IgD-negative memory B cell (primary cell): ENCODE data around the gene PCDH10. TPM values are rescaled to one million over a fixed set of nuclear protein-coding genes. Genes with fewer than 3 reads are reported as not detected.

Source experiments
- H3K27ac Mint-ChIP-seq, 3 donors: one replicate each; pipeline ENCODE4 v1.8.0; 2020 to 2022; ENCODE audit warnings: mild to moderate bottlenecking in 3 of 3, mixed read lengths in 3 of 3, moderate library complexity in 1 of 3
- H3K27me3 Mint-ChIP-seq: one replicate; pipeline ENCODE4 v1.8.0; 2021; ENCODE audit warnings: mixed read lengths
- H3K36me3 Mint-ChIP-seq: one replicate; pipeline ENCODE4 v1.8.0; 2020; ENCODE audit warnings: mild to moderate bottlenecking, mixed read lengths
- H3K4me1 Mint-ChIP-seq, 3 donors: one replicate each; pipeline ENCODE4 v1.8.0; 2020 to 2022; ENCODE audit warnings: mixed read lengths in 3 of 3, mild to moderate bottlenecking in 1 of 3
- H3K4me3 Mint-ChIP-seq, 4 donors: one replicate each; pipeline ENCODE4 v1.8.0; 2020 to 2022; ENCODE audit warnings: mild to moderate bottlenecking in 4 of 4, mixed read lengths in 4 of 4, moderate library complexity in 3 of 4
- H3K9me3 Mint-ChIP-seq, 3 donors: one replicate each; pipeline ENCODE4 v1.8.0; 2020 to 2021; ENCODE audit warnings: mixed read lengths in 3 of 3, mild to moderate bottlenecking in 1 of 3
- polyA plus RNA-seq: library from polyadenylated mRNA; unstranded; fragments of 300-500 nt; fragmentation: Illumina TruSeq; gene quantifications from one replicate; pipeline ENCODE4 v1.2.3, GENCODE V29; 2021

The PCDH10 gene
- not detected for polyA plus RNA-seq

- Mint-ChIP-seq H3K27ac (peak within 1 kb of the TSS in 1 of 3 donors; percentile 67), H3K4me3 (peak within 1 kb of the TSS in 1 of 4 donors; percentile 45), H3K4me1 (peaks cover 0 to 8% (median 4%) of the 10 kb centered on the region in 3 donors), H3K36me3 (no peaks in the 10 kb centered on the region), H3K9me3 (peaks cover 2 to 4% (median 2%) of the 10 kb centered on the region in 3 donors), H3K27me3 (peaks cover 53% of the 10 kb centered on the region)
Observed at GRCh38 chr4:133148690-133149363, at the start of gene PCDH10. Gene PCDH10, plus strand, starts transcription at chr4:133149294. Its CDS starts 847 bp downstream, at chr4:133150141.

GRCh38 chr4:133102043-133102442 lies 47.1 kb upstream of the PCDH10 start:
- H3K4me1 Mint-ChIP-seq: no peaks in the 10 kb centered on the region
- H3K27ac Mint-ChIP-seq: no peak overlapping the region
- H3K36me3 Mint-ChIP-seq: no peaks in the 10 kb centered on the region
- peaks cover 0 to 3% (median 2%) of the 10 kb centered on the region in 3 donors for H3K9me3 Mint-ChIP-seq
- H3K4me3 Mint-ChIP-seq: no peak overlapping the region
- no peaks in the 10 kb centered on the region for H3K27me3 Mint-ChIP-seq

GRCh38 chr4:133102612-133103409 lies 46.3 kb upstream of the PCDH10 start:
- Mint-ChIP-seq H3K4me1 (no peaks in the 10 kb centered on the region), H3K27ac (no peak overlapping the region), H3K27me3 (no peaks in the 10 kb centered on the region), H3K4me3 (no peak overlapping the region), H3K9me3 (peaks cover 0 to 3% (median 2%) of the 10 kb centered on the region in 3 donors), H3K36me3 (no peaks in the 10 kb centered on the region)

GRCh38 chr4:133112641-133113040 lies 36.5 kb upstream of the PCDH10 start:
- no peaks in the 10 kb centered on the region for H3K36me3 Mint-ChIP-seq
- H3K9me3 Mint-ChIP-seq: peaks cover 2 to 7% (median 3%) of the 10 kb centered on the region in 3 donors
- H3K27me3 Mint-ChIP-seq: no peaks in the 10 kb centered on the region
- no peak overlapping the region for H3K27ac Mint-ChIP-seq
- H3K4me1 Mint-ChIP-seq: no peaks in the 10 kb centered on the region
- no peak overlapping the region for H3K4me3 Mint-ChIP-seq

- H3K9me3 Mint-ChIP-seq: peaks cover 0 to 4% (median 0%) of the 10 kb centered on the region in 3 donors
- H3K27ac Mint-ChIP-seq: no peak overlapping the region
- H3K27me3 Mint-ChIP-seq: no peaks in the 10 kb centered on the region
- H3K36me3 Mint-ChIP-seq: no peaks in the 10 kb centered on the region
- peak overlapping the region in 1 of 4 donors; percentile 51 for H3K4me3 Mint-ChIP-seq
- peaks cover 0 to 2% (median 0%) of the 10 kb centered on the region in 3 donors for H3K4me1 Mint-ChIP-seq
Observed at GRCh38 chr4:133124746-133125145, 24.3 kb upstream of the PCDH10 start.

- H3K4me1 Mint-ChIP-seq: peaks cover 0 to 2% (median 0%) of the 10 kb centered on the region in 3 donors
- H3K27ac Mint-ChIP-seq: no peak overlapping the region
- no peaks in the 10 kb centered on the region for H3K27me3 Mint-ChIP-seq
- no peak overlapping the region for H3K4me3 Mint-ChIP-seq
- peaks cover 2 to 6% (median 3%) of the 10 kb centered on the region in 3 donors for H3K9me3 Mint-ChIP-seq
- H3K36me3 Mint-ChIP-seq: no peaks in the 10 kb centered on the region
Observed at GRCh38 chr4:133127500-133127899, 21.6 kb upstream of the PCDH10 start.

- no peak overlapping the region for H3K27ac Mint-ChIP-seq
- no peak overlapping the region for H3K4me3 Mint-ChIP-seq
- no peaks in the 10 kb centered on the region for H3K36me3 Mint-ChIP-seq
- H3K9me3 Mint-ChIP-seq: peaks cover 2 to 6% (median 3%) of the 10 kb centered on the region in 3 donors
- no peaks in the 10 kb centered on the region for H3K27me3 Mint-ChIP-seq
- H3K4me1 Mint-ChIP-seq: peaks cover 0 to 2% (median 0%) of the 10 kb centered on the region in 3 donors
Observed at GRCh38 chr4:133129237-133129636, 19.9 kb upstream of the PCDH10 start.

- Mint-ChIP-seq H3K4me3 (no peak overlapping the region), H3K27me3 (no peaks in the 10 kb centered on the region), H3K9me3 (peaks cover 2 to 6% (median 6%) of the 10 kb centered on the region in 3 donors), H3K36me3 (no peaks in the 10 kb centered on the region), H3K27ac (no peak overlapping the region), H3K4me1 (peaks cover 0 to 2% (median 0%) of the 10 kb centered on the region in 3 donors)
Observed at GRCh38 chr4:133130171-133130570, 18.9 kb upstream of the PCDH10 start.

- no peaks in the 10 kb centered on the region for H3K4me1 Mint-ChIP-seq
- no peak overlapping the region for H3K4me3 Mint-ChIP-seq
- peaks cover 2 to 7% (median 4%) of the 10 kb centered on the region in 3 donors for H3K9me3 Mint-ChIP-seq
- H3K27ac Mint-ChIP-seq: no peak overlapping the region
- H3K27me3 Mint-ChIP-seq: no peaks in the 10 kb centered on the region
- no peaks in the 10 kb centered on the region for H3K36me3 Mint-ChIP-seq
Observed at GRCh38 chr4:133131829-133132460, 17.1 kb upstream of the PCDH10 start.

GRCh38 chr4:133136833-133137232 lies 12.3 kb upstream of the PCDH10 start:
- no peaks in the 10 kb centered on the region for H3K27me3 Mint-ChIP-seq
- no peak overlapping the region for H3K4me3 Mint-ChIP-seq
- no peak overlapping the region for H3K27ac Mint-ChIP-seq
- H3K36me3 Mint-ChIP-seq: no peaks in the 10 kb centered on the region
- H3K9me3 Mint-ChIP-seq: peaks cover 0 to 10% (median 3%) of the 10 kb centered on the region in 3 donors
- no peaks in the 10 kb centered on the region for H3K4me1 Mint-ChIP-seq

- H3K9me3 Mint-ChIP-seq: peaks cover 0 to 10% (median 3%) of the 10 kb centered on the region in 3 donors
- H3K36me3 Mint-ChIP-seq: no peaks in the 10 kb centered on the region
- no peaks in the 10 kb centered on the region for H3K4me1 Mint-ChIP-seq
- H3K4me3 Mint-ChIP-seq: no peak overlapping the region
- no peaks in the 10 kb centered on the region for H3K27me3 Mint-ChIP-seq
- no peak overlapping the region for H3K27ac Mint-ChIP-seq
Observed at GRCh38 chr4:133137571-133137970, 11.5 kb upstream of the PCDH10 start.

GRCh38 chr4:133143775-133144430 lies 5.2 kb upstream of the PCDH10 start:
- Mint-ChIP-seq H3K27ac (no peak overlapping the region), H3K27me3 (peaks cover 27% of the 10 kb centered on the region), H3K4me1 (peaks cover 0 to 4% (median 4%) of the 10 kb centered on the region in 3 donors), H3K4me3 (no peak overlapping the region), H3K36me3 (no peaks in the 10 kb centered on the region), H3K9me3 (peaks cover 2 to 6% (median 4%) of the 10 kb centered on the region in 3 donors)

GRCh38 chr4:133145241-133145640 lies 3.9 kb upstream of the PCDH10 start:
- Mint-ChIP-seq H3K36me3 (no peaks in the 10 kb centered on the region), H3K27me3 (peaks cover 39% of the 10 kb centered on the region), H3K27ac (no peak overlapping the region)

GRCh38 chr4:133145758-133146573 lies 3.1 kb upstream of the PCDH10 start:
- Mint-ChIP-seq H3K4me1 (peaks cover 0 to 8% (median 4%) of the 10 kb centered on the region in 3 donors), H3K27me3 (peaks cover 42% of the 10 kb centered on the region), H3K36me3 (no peaks in the 10 kb centered on the region), H3K4me3 (peak overlapping the region in 1 of 4 donors; percentile 17), H3K9me3 (peaks cover under 1 to 2% (median 2%) of the 10 kb centered on the region in 3 donors), H3K27ac (no peak overlapping the region)

More at GRCh38 chr4:133145241-133145640, 3.9 kb upstream of the PCDH10 start:
- Mint-ChIP-seq H3K4me1 (peaks cover 0 to 8% (median 4%) of the 10 kb centered on the region in 3 donors), H3K9me3 (peaks cover 2 to 6% (median 4%) of the 10 kb centered on the region in 3 donors), H3K4me3 (no peak overlapping the region)
